ENCODE data around the gene TAP2. TPM values are rescaled to one million over a fixed set of nuclear protein-coding genes. Genes with fewer than 3 reads are reported as not detected.

Gene TAP2
- polyA plus RNA-seq, 1 of the 3 experiments (the other 2 are of a cell fraction), result 19.9 TPM

DNA sequence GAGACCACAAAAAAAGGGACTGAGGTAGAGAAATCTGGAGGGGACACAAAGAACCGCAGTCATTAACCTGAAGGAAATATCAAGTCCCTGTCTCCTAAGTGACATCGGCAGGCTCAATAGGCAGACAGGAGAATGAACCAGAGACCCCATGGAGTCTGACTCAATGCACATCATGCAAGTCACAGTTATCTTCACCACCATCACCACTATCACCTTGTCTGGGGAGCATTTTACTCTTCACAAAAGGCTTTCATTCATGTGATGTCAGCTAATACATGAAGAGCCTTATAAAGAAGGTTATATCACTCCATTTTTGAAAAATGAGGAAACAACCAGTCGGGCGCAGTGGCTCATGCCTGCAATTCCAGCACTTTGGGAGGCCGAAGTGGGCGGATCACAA is 10.6 kb upstream of the TAP2 start:
- peaks cover 8% of the 10 kb centered on the region for H3F3A ChIP-seq (replicated peaks; ENCODE audit: insufficient read depth)
- POLR2A ChIA-PET, result no interaction called here
- no peak overlapping the region for H3K27ac ChIP-seq (ENCODE audit: low read depth in 2 of 2, low read length in 1 of 2)
- no peaks in the 10 kb centered on the region for H3K9me3 ChIP-seq
- no peaks in the 10 kb centered on the region for H3K27me3 ChIP-seq (ENCODE audit: insufficient read depth)
- H3K9me2 ChIP-seq, result no peaks in the 10 kb centered on the region
- no peak overlapping the region for H3K4me2 ChIP-seq
- no peak overlapping the region for H2AFZ ChIP-seq (ENCODE audit: low read depth)
- no peak overlapping the region for H3K4me3 ChIP-seq (ENCODE audit: low read depth in 2 of 2, low read length in 1 of 2)
- no peak overlapping the region for H3K9ac ChIP-seq
- peaks cover 4% of the 10 kb centered on the region; the same call in 1 of the 2 replicates for H3K79me2 ChIP-seq (ENCODE audit: insufficient read depth)
- 79% methylated on average over 6 of the region's 6 CpGs for WGBS (ENCODE audit: low lambda C conversion rate)
- peaks cover 3 to 20% of the 10 kb centered on the region in 2 experiments for H3K36me3 ChIP-seq (replicated peaks in 1 of 2; ENCODE audit: control insufficient read depth in 1 of 2, insufficient read depth in 2 of 2, low read length in 1 of 2)
- DNase-seq, result no peak
- TF ChIP-seq CHD2 (IDR thresholded peaks at IDR 0.05; ENCODE audit: low read length, partially characterized antibody), result no peak
- TF ChIP-seq NRF1 (IDR thresholded peaks at IDR 0.05; ENCODE audit: low read depth, low read length), result no peak
- TF ChIP-seq, protein P1, sequence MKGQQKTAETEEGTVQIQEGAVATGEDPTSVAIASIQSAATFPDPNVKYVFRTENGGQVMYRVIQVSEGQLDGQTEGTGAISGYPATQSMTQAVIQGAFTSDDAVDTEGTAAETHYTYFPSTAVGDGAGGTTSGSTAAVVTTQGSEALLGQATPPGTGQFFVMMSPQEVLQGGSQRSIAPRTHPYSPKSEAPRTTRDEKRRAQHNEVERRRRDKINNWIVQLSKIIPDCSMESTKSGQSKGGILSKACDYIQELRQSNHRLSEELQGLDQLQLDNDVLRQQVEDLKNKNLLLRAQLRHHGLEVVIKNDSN (IDR thresholded peaks at IDR 0.05; ENCODE audit: borderline replicate concordance, low read depth), result no peak
- no peak for TF ChIP-seq RCOR1 (IDR thresholded peaks at IDR 0.05; ENCODE audit: low read length)
- no peak for TF ChIP-seq EP300 (IDR thresholded peaks at IDR 0.05; ENCODE audit: borderline replicate concordance in 1 of 2, low read depth in 1 of 2, low read length in 1 of 2)
- TF ChIP-seq, protein P2, sequence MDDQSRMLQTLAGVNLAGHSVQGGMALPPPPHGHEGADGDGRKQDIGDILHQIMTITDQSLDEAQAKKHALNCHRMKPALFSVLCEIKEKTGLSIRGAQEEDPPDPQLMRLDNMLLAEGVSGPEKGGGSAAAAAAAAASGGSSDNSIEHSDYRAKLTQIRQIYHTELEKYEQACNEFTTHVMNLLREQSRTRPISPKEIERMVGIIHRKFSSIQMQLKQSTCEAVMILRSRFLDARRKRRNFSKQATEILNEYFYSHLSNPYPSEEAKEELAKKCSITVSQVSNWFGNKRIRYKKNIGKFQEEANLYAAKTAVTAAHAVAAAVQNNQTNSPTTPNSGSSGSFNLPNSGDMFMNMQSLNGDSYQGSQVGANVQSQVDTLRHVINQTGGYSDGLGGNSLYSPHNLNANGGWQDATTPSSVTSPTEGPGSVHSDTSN (IDR thresholded peaks at IDR 0.05), result no peak
- no peak for TF ChIP-seq MXI1 (IDR thresholded peaks at IDR 0.05; ENCODE audit: low read depth, low read length)
- no peak for TF ChIP-seq JUND (IDR thresholded peaks at IDR 0.05)
- no peak for TF ChIP-seq TCF12 (IDR thresholded peaks at IDR 0.05)
- TF ChIP-seq EZH2phosphoT487 (IDR thresholded peaks at IDR 0.05; ENCODE audit: borderline replicate concordance, low read depth), result no peak
- TF ChIP-seq NFIC (IDR thresholded peaks at IDR 0.05; ENCODE audit: borderline replicate concordance), result no peak
- TF ChIP-seq, protein P3, sequence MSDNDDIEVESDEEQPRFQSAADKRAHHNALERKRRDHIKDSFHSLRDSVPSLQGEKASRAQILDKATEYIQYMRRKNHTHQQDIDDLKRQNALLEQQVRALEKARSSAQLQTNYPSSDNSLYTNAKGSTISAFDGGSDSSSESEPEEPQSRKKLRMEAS (IDR thresholded peaks at IDR 0.05; ENCODE audit: low read depth), result no peak
- TF ChIP-seq GATA2 (CRISPR knock-in tag; IDR thresholded peaks at IDR 0.05), result no peak
- no peak for TF ChIP-seq TAF1 (IDR thresholded peaks at IDR 0.05; ENCODE audit: borderline replicate concordance, low read depth, low read length)
- TF ChIP-seq SIN3A (IDR thresholded peaks at IDR 0.05; ENCODE audit: borderline replicate concordance, low read depth, low read length), result no peak
- TF ChIP-seq, protein P4, sequence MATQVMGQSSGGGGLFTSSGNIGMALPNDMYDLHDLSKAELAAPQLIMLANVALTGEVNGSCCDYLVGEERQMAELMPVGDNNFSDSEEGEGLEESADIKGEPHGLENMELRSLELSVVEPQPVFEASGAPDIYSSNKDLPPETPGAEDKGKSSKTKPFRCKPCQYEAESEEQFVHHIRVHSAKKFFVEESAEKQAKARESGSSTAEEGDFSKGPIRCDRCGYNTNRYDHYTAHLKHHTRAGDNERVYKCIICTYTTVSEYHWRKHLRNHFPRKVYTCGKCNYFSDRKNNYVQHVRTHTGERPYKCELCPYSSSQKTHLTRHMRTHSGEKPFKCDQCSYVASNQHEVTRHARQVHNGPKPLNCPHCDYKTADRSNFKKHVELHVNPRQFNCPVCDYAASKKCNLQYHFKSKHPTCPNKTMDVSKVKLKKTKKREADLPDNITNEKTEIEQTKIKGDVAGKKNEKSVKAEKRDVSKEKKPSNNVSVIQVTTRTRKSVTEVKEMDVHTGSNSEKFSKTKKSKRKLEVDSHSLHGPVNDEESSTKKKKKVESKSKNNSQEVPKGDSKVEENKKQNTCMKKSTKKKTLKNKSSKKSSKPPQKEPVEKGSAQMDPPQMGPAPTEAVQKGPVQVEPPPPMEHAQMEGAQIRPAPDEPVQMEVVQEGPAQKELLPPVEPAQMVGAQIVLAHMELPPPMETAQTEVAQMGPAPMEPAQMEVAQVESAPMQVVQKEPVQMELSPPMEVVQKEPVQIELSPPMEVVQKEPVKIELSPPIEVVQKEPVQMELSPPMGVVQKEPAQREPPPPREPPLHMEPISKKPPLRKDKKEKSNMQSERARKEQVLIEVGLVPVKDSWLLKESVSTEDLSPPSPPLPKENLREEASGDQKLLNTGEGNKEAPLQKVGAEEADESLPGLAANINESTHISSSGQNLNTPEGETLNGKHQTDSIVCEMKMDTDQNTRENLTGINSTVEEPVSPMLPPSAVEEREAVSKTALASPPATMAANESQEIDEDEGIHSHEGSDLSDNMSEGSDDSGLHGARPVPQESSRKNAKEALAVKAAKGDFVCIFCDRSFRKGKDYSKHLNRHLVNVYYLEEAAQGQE (IDR thresholded peaks at IDR 0.05; ENCODE audit: low read depth, low read length), result no peak
- no peak for TF ChIP-seq YY1 (IDR thresholded peaks at IDR 0.05; ENCODE audit: low read depth)
- H4K20me1 ChIP-seq (ENCODE audit: insufficient read depth), result no peaks in the 10 kb centered on the region
- peaks cover 0 to 15% of the 10 kb centered on the region in 2 experiments; a peak in 1 of 4 replicates for H3K4me1 ChIP-seq (ENCODE audit: control insufficient read depth in 1 of 2, insufficient read depth in 2 of 2, low read depth in 1 of 2, low read length in 1 of 2)
- CTCF ChIA-PET, result interaction anchor here (0.9 to 3.6 kb wide), 3 partner anchors 10 to 22 kb away, joined by 3 to 31 read pairs (median 26); partner anchors contain the start of gene TAP2
